ENCODE data around the gene SSH2.

GRCh38 chr17:29683481-29683880, 246.5 kb downstream of the SSH2 start:
- TF ChIP-seq CTCF (IDR thresholded peaks at IDR 0.05; ENCODE audit: low read depth, low read length) (no peak), EZH2phosphoT487 (IDR thresholded peaks at IDR 0.05; ENCODE audit: low read depth) (no peak)

Data from OCI-LY3 (cell line).